GM18873 (cell line): ENCODE results near the gene GBX1.

ENCODE experiments used
- ATAC-seq: cut with Tn5 transposase; IDR thresholded peaks from one replicate; pipeline ENCODE4 v1.9.1; 2021; ENCODE audit warnings: mild to moderate bottlenecking, moderate library complexity, moderate number of reproducible peaks; ENCODE audit not compliant: unreplicated experiment, low FRiP score

Gene GBX1

DNA sequence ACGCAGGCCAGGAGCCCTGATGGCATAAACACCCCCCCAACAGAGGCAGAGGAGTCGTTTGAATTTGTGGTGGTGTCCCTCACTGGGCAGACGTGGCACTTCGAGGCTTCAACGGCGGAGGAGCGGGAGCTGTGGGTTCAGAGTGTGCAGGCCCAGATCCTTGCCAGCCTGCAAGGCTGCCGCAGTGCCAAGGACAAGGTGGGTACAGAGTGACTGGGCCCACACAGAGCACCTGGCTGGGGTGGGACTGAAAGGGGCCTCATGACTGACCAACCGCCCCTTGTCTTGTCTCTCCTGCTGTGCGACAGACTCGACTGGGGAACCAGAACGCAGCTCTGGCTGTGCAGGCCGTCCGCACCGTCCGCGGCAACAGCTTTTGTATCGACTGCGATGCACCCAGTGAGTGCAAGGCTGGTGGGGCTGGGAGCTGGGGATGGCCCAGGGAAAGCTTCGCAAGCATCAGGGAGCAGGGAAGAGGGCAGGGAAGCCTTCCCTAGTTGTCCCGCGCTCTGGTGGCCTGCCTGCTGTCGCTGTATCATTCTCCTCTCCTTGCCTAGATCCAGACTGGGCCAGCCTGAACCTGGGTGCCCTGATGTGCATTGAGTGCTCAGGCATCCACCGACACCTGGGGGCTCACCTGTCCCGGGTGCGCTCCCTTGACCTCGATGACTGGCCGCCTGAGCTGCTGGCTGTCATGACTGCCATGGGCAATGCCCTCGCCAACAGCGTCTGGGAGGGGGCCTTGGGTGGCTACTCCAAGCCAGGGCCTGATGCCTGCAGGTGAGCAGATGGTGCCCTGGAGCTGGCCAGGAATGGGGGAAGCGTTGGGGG is 25.4 kb downstream of the GBX1 start:
- no peak for ATAC-seq

DNA sequence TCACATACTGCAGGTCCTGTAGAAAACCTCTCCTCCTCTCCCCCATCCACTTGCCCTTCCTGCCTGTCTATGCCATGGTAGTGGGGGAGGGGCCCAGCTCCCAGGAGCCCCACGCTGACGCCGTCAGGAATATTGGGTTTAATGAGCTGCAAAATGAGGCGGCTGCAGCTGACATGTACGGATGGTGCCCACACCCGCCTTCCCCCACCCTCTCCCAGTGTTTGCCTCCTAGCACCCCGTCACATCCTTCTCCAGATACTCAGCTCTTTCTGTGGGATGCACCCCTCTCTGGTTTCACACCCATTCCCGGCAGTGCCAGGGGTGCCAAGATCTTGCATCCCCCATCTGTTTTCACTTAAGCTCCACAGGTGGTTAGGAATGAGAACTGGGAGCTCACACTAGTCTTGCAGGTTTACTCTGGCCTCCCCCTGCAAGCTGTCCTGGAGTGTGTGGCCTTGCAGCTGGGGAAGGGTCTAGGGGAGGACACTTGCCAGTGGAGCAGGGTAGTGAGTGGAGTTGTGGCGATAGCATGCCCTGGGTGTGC is 26.1 kb downstream of the GBX1 start:
- no peak for ATAC-seq

DNA sequence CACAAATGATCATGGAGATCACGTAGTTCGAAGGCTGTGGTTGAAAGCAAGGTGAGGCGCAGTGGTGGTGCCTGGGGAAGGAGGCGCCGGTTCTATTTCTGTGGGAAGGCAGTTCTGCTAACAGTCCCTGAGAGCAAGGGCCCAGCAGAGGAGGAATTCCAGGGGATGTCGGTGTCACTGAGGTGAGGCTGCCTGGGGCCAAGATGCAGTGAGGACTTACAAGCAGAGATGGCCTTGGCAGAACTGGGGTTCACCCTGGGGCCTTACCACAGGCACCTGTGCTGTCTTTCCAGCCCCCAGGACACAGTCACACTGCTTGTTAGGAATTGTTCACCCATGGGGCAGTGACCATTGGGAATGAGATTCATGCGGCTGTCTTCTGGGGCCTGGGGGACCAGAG is 26.7 kb downstream of the GBX1 start:
- ATAC-seq, result no peak

DNA sequence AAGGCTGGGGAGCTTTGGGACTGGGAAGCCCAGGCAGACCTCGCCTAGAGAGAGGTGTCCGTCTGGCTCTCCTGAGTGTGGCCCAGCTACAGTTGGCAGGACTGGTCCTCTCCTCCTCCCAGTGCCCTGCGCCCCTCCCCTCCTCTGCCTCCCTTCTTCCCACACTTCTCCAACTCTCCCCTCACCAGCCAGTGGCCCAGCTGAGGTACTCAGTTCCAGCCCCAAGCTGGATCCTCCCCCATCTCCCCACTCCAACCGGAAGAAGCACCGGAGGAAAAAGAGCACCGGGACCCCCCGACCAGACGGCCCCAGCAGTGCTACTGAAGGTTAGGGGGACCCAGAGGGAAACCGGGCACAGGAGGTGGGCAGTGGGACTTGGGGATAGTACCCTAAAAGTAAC is 27.7 kb downstream of the GBX1 start:
- ATAC-seq, result no peak

DNA sequence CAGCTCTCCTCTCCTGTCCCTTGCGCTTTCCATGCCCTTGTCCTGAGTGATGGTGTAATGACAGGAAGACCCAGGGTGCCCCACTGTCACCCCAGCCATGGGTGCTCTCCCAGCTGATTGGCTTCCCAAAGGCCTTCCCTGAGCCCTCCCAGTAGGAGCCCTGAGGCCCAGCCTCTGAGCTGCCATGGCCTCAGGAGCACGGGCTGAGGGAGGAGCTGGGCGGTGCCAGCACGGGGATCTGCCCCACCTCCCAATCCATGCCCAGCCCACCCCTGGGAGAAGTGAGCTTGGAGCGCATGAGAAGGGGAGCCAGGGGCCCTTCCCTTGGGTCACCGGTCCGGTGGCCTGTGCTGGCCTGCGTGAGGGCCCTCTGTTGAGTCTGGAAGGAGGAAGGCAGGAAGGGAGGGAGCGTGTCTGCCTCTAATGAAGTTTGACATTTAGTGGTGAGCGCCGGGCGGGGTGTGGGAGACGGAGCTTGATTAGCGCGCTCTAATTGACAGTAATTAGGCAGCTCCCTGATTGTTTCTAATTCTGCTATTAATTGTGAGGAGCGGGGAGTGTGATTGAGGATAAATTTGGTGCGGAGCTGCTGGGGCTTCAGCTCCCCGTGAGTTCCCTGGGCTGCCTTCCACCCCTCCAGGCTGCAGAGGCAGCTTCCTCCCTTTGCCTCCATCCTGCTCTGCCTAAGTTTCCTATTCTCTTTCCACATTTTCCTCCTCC is 28.3 kb downstream of the GBX1 start:
- ATAC-seq, result no peak

DNA sequence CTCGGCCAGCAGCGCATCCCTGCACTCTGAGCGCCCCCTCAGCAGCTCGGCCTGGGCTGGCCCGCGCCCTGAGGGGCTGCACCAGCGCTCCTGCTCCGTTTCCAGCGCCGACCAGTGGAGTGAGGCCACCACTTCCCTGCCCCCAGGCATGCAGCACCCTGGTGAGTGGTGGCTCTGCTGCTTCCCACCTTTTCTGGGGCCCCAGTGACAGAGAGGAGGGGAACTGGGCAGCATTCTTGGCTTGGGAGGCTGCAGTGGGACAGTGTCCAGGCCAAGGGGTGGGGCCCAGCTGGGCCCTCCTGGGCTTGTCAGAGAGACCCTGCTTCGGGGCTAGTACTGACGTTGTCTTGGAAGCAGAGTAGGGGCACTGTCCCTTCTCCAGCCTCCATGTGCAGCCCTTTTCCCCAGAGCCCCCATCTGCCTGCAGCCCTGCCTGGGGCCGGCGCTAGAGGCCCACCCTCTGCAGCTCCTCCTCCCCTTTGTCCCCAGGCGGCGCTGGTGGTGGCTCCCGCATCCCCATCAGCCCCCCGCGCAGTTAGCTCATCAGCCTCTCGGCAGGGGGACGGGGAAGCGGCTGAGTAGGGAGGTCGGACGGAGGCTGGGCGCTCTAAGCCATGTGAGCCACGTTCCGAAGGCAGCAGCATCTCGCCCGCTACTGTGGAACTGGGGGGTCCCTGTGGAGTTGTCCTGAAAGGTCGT is 29.2 kb downstream of the GBX1 start:
- no peak for ATAC-seq

DNA sequence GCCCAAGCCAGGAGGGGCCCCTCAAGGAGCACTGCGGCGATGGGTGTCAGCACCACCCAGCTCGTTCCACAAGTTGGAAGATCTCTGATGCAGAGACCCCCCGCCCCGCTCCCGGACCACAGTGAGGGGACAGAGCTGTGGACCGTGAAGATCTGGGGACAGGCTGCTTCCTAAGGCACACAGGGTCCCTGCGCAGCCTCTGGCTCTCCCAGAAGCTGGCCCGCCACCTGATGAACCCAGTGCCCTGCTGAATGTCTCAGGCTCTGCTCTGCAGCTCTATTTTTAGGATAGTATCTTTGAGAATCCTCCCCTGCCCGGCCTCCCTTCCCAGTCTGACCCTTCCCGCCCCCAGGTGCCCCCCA is 29.7 kb downstream of the GBX1 start:
- no peak for ATAC-seq

DNA sequence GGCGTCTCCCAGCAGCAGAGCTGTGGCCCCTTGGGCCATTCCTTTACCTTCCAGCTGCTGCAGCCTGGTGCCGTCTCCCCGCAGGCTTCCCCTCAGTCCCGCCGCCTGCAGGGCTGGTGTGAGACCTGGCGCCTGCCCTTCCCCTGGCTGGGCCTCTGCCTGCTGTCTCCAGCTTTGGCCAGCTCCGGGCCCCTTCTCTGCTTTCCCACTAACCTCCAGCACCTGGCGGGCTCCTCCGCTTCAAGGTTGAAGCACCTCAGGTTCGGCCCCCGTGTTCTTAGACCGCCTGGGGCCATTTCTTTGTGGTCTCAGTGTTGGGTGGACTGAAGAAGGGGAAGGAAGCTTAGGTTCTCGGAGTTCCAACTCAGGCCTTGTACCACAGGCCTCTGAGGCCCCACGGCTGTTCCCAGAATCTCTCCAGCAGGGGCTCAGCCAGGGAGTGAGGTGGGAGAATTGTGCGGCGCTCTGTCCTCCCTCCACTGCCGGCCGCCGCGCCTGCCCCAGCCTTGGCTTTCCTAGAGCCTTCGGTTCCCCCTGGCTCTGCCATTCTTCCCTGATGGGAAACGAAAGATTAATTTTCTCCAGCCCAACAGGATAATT is 30.3 kb downstream of the GBX1 start:
- no peak for ATAC-seq

DNA sequence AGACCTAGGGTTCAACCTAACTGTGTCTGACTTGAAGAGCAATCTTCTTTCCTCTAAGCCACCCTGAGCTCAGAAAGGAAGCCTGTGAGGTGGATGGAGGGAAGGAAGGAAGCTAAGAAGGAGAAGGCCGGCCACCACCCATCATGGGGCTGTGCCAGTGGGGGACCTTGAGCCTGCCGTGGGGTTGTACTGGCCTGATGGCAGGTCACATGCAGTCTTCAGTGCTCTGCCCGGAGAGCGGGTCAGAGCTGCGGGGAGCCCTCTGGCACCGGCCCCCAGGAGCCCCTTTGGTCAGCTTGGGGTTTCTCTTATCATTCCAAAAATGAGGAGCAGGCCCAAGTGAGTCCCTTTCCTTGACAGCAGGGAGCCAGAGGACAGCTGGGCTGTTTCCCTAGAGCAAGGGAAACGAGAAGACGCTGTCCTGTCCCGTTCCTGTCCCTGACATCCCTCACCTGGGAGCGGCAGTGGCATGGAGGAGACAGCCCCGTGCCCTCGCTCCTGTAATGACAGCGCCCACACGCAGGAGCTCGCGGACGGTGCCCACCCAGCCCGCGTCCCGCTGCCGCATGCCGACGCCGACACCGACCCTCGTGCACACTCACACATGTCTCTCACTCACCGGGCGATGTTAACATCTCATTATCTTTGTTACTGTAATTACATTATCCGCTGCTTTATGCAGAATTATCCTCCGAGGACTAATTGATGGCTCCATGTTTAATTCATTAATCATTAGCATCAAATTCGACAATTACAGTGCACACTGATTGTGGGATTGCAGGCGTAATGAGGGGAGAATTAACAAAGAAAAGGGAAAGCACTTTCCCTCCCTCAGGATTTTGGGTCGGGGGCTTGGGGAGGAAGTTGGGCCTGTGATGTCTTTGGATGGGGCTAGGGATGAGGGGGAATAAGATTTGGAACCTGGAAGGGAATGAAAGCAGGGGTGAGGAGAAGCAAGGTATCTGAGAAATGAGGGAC is 31.3 kb downstream of the GBX1 start:
- no peak for ATAC-seq

DNA sequence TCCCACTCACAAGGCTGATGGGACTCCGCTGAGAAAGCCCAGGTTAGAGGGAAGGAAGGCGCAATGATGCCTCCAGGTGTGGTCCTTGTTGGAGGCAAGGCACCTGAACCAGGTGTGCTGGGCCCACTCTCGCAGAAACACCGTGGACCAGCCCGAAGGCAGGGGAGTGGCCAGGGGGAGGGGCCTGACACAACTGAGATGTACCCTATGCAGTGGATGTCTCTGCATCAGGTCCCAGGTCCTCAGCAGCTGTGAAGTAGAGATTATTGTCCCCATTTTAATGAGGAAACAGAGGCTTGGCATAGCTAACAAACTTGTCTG is 32.0 kb downstream of the GBX1 start:
- ATAC-seq, result no peak

DNA sequence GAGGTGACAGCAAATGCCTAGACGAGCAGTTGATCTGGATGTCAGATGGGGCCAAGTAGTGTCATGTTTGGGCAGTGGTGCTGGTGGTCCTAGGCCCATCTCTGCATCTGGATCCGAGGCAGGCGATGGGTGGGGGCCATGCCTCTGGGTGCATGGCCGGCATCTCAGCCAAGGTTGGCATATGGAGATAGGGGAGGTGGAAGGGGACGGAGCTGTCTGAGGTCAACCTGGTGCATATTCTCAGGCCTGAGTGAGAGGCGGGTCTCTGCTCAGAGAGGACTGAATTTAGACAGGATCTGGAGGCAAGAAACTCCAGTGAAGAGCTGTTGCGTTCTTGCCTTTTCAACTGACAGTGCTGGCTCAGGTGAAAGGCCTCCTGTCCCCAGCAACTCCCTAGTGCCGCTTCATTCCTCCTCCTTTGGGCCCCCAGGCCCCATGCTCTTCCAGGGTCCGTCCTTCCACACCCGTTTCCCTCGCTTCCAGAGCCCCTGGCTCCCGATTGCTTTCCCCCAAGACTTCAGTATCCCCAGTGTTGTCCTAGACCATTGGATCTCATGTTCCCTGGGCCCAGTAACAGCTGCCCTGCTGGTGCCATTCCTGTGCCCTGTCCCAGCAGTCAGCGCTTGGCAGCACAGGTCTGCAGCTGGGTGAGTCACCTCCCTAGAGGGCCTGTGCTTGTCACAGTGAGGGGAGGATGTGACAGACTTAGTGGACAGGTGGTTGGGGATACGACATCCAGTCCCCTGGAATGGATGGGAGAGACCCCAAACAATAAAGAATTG is 32.6 kb downstream of the GBX1 start:
- no peak for ATAC-seq

DNA sequence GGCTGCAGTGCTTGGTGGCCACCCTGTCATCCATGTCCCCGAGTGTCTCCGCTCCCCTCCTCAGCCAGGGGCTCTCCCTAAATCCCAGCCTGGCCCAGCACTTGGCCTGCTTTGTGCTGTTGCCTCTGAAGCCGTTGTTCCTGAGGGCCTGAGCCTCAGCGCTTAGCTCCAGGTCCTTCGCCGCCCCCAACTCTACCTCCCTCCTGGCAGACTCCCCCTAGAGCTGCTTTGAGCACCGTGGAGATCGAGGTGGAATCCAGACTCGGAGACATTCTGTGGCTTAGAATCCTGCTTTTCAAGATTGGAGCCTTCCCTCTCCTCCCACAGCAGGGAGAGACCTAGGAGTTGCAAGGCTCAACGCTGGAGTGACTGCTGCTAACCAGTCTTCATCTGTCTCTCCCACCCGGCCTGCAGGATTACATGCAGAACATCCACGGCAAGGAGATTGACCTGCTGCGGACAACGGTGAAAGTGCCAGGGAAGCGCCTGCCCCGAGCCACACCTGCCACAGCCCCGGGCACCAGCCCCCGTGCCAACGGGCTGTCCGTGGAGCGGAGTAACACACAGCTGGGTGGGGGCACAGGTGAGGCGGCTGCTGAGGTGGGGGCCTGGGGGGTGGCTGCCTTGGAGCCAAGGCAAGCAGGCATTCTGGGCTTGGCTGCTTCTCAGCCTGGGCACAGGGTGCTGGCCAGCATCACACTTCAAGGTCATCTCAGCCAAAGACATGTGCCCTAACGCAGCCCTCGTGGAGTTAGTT is 33.3 kb downstream of the GBX1 start:
- no peak for ATAC-seq

DNA sequence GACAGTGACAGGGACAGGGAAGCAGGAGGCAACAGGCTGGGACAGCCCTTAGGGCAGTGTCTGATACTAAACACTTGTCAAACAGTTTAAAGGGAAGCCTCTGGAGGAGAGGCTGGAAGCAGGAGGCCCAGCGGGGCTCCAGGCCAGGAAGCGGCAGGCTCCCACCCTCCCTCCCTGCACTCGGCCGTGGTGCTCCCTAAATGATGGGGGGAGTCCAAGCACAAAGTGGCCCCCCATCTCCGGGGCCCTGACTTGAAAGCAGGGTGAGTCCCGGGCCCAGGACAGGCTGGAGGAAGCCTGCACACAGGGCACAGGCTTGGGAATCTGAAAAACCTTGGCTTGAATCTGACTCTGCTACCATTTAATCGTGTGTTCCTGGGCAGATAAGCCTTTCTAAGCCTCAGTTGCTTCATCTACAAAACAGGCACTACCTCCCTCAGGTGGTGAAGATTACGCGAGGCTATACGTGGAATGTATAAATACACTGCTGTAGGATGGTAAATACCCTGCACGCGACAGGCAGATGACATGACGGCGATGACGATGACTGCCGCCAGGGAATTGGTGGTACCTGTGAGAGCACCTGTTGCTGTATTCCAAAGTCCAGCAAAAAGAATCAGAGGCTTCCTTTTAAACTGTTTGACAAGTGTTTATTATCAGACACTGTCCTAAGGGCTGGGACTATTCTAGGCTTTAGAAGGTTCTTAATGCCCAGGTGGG is 34.1 kb downstream of the GBX1 start:
- ATAC-seq, result no peak

DNA sequence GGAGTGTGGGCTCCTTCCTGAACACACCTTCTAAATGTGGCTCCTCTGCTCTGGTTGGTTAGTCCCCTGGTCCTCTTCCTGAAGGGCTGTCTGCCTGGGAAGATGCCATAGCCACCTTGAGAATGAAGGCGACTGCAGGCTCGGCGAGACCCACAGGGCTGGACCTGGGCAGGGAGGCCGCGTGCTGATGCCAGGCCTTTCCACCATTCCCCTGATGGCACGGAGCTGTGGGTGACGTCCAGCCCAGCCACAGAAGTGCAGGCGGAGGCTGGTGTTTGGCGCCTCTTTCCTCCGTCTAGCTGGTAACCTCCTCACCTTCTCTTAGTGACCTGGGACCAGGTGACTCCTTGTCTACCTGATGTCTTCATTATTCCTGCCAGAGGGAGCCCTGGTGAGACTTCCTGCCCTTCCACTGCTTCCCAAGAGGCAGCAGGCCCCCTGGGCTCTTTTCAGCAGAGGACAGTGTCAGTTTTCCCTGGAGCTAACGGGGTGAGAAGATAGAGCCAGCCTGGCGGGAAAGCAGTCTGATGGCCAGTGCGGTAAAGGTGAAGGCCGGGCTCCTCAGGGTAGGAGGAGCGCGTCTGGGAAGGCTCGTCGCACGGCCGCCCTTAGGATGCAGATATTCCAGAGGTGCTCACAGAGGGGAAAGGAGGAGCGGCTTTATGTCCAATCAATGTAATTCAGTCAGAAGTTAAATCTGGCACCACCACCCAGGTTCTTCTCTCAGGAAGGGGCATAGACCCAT is 34.9 kb downstream of the GBX1 start:
- no peak for ATAC-seq

DNA sequence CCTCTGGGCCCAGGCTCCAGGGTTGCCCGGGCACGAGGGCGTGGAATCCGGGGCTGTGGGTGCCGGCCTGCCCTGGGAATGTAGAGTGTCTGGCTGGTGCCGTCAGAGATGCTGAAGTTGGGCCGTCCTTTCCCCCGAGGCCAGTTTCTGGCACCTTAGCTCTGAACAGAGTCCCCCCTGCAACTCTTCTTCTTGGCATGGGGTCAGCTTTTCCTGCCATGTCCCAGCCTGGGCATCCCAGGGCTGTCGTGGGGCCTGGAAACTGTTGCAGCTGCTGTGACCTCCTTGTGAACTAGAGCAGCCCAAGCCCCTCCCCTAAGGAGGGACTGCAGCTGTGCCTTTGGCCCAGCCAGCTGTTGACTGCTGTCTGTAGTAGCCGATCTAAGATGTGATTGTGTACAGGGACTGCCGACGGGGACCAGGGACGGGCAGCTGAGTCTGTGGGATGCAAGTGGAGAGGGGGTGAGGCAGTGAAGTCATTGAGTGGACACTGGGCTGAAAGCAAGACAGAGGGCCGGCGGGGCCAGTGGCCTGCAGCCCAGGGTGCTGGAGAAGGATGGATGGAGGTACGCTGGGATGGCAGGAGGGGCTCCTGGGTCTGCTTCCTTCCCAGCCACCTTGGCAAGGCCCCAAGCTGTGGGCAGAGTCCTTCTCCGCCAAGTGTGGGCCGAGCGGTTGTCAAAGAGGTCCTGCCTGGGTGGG is 35.8 kb downstream of the GBX1 start:
- no peak for ATAC-seq

DNA sequence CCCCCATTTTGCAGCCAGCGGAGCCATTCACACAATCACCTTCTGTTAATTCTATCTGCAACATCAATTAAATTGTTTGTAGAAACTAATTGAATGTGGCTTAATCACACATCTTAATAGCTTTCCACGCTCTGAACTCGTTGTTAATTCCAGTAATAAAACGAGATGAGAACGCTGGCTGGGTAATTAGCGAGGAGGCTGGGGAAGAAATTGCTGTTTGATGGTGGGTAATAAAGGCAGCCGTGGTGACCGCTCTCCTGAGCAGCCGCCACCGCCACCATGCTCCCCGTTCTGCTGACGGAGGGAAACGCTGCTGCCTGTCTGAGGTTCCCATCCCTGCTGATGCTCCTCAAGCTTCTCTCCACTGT is 36.3 kb downstream of the GBX1 start:
- ATAC-seq, result no peak
